SHP77 treated with DMSO at 0.1 percent for 48 hours (cell line): ENCODE results near the gene THADA.

Experiments
- DNase-seq: peaks from one replicate; lab custom pipeline; 2025; lab: John Stamatoyannopoulos, UW

The THADA gene

GRCh38 chr2:43221763-43222474, 373.9 kb downstream of the THADA start:
- peak; percentile 53 for DNase-seq

GRCh38 chr2:43221124-43221762, 374.6 kb downstream of the THADA start:
- DNase-seq, result no peak

- DNase-seq, result no peak
These were observed 375.1 kb downstream of the THADA start for GRCh38 chr2:43220760-43221123.

GRCh38 chr2:43220229-43220751, 375.5 kb downstream of the THADA start:
- DNase-seq, result no peak

- peak; percentile 77 for DNase-seq
These were observed 376.2 kb downstream of the THADA start for GRCh38 chr2:43219383-43220228.

GRCh38 chr2:43218702-43219382, 377.0 kb downstream of the THADA start:
- DNase-seq, result no peak

GRCh38 chr2:43218155-43218701, 377.6 kb downstream of the THADA start:
- no peak for DNase-seq

- no peak for DNase-seq
These were observed 378.3 kb downstream of the THADA start for GRCh38 chr2:43217228-43218154.

- no peak for DNase-seq
These were observed 379.2 kb downstream of the THADA start for GRCh38 chr2:43216629-43217028.

- DNase-seq, result no peak
These were observed 380.1 kb downstream of the THADA start for GRCh38 chr2:43215673-43216255.

GRCh38 chr2:43214253-43214652, 381.6 kb downstream of the THADA start:
- DNase-seq, result no peak

GRCh38 chr2:43212931-43213330, 382.9 kb downstream of the THADA start:
- DNase-seq, result no peak

- no peak for DNase-seq
These were observed 383.5 kb downstream of the THADA start for GRCh38 chr2:43212216-43212835.

- DNase-seq, result no peak
These were observed 385.2 kb downstream of the THADA start for GRCh38 chr2:43210467-43211303.

GRCh38 chr2:43210125-43210466, 385.7 kb downstream of the THADA start:
- DNase-seq, result no peak

GRCh38 chr2:43209204-43209717, 386.6 kb downstream of the THADA start:
- no peak for DNase-seq

- no peak for DNase-seq
These were observed 388.1 kb downstream of the THADA start for GRCh38 chr2:43207553-43208300.

GRCh38 chr2:43206602-43207001, 389.2 kb downstream of the THADA start:
- no peak for DNase-seq
